Stimulated activated naive CD8-positive, alpha-beta T cell treated with anti-CD3 and anti-CD28 coated beads, Interleukin-15, amount 100 ng/mL, for 72 hours (primary cell): Measurements from ENCODE around the gene ALDOB.

Source experiments
- ATAC-seq: fragments of 150-1000 bp; cut with Tn5 transposase; 2 replicates; pipeline ENCODE4 v1.10.0; 2021; ENCODE audit warnings: mild to moderate bottlenecking, moderate library complexity
- DNase-seq, 2 donors: peaks; one replicate each; pipeline ENCODE4 v3.0.0; 2021 to 2022
- H3K27ac Mint-ChIP-seq, 2 donors: one replicate each; pipeline ENCODE4 v1.8.0; 2022; ENCODE audit warnings: mild to moderate bottlenecking in 2 of 2, mixed read lengths in 2 of 2, moderate library complexity in 2 of 2
- H3K27me3 Mint-ChIP-seq: one replicate; pipeline ENCODE4 v1.8.0; 2022; ENCODE audit warnings: mixed read lengths
- H3K4me1 Mint-ChIP-seq: one replicate; pipeline ENCODE4 v1.8.0; 2022; ENCODE audit warnings: mild to moderate bottlenecking, mixed read lengths
- H3K4me3 Mint-ChIP-seq, 2 donors: one replicate each; pipeline ENCODE4 v1.8.0; 2022; ENCODE audit warnings: mild to moderate bottlenecking in 2 of 2, mixed read lengths in 2 of 2, moderate library complexity in 1 of 2
- H3K9me3 Mint-ChIP-seq, 2 donors: one replicate each; pipeline ENCODE4 v1.8.0; 2022; ENCODE audit warnings: mixed read lengths in 2 of 2

ALDOB gene

GRCh38 chr9:101435601-101436079 lies at the start of gene ALDOB:
ALDOB (minus strand) TSS chr9:101435774; CDS start chr9:101430887, 4,887 bp downstream.
- Mint-ChIP-seq H3K4me1 (no peaks in the 10 kb centered on the region), H3K27me3 (peaks cover 38% of the 10 kb centered on the region), H3K27ac (no peak within 1 kb of the TSS), H3K4me3 (no peak within 1 kb of the TSS), H3K9me3 (no peaks in the 10 kb centered on the region)
- no peak for ATAC-seq
- no peak for DNase-seq

- ATAC-seq (no peak), DNase-seq (no peak)
- Mint-ChIP-seq H3K4me3 (no peak overlapping the region), H3K27ac (no peak overlapping the region), H3K4me1 (peaks cover 18% of the 10 kb centered on the region), H3K27me3 (peaks cover 86% of the 10 kb centered on the region), H3K9me3 (no peaks in the 10 kb centered on the region)
These were observed 48.5 kb upstream of the ALDOB start for GRCh38 chr9:101484046-101484445.

- Mint-ChIP-seq H3K4me3 (no peak overlapping the region), H3K4me1 (peaks cover 7% of the 10 kb centered on the region), H3K27ac (no peak overlapping the region), H3K9me3 (no peaks in the 10 kb centered on the region), H3K27me3 (peaks cover 73% of the 10 kb centered on the region)
- DNase-seq (no peak), ATAC-seq (no peak)
These were observed 45.7 kb upstream of the ALDOB start for GRCh38 chr9:101481261-101481660.

- Mint-ChIP-seq H3K27ac (no peak overlapping the region), H3K4me1 (no peaks in the 10 kb centered on the region), H3K27me3 (peaks cover 73% of the 10 kb centered on the region), H3K9me3 (no peaks in the 10 kb centered on the region), H3K4me3 (no peak overlapping the region)
- ATAC-seq (no peak), DNase-seq (no peak)
These were observed 44.8 kb upstream of the ALDOB start for GRCh38 chr9:101480386-101480785.

DNA sequence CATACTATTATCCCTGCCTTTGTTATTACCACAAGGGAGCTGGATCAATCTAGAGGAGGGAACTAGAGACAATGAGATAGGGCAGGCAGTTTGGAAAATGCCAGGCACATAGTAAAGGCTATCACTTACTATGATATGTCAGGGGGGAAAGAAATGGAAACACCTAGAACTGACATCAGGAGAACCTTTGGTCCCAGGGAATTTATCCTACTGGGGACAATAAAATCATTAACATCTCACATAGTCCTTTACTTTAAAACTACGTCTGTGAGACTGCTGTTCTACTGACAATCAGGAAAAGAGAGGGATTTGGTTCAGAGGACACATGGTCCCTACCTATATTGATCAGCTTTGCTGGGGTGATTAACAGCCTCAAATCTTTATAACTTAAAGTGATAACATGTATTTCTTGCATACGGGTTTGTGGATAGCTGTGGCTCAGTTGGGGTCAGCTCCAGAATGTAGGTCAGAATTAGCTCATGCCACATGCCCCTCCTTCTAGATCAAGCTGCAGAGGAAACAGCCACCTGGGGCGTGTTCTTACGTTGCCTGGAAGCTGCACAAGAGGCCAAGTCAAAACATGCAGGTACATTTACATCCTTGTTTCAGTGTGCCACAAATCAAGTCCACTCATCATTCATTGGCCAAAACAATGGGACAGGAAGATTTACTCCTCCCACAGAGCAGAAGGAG lies 43.9 kb upstream of the ALDOB start:
- DNase-seq (no peak), ATAC-seq (no peak)
- Mint-ChIP-seq H3K4me3 (no peak overlapping the region), H3K27ac (no peak overlapping the region), H3K4me1 (no peaks in the 10 kb centered on the region), H3K9me3 (no peaks in the 10 kb centered on the region), H3K27me3 (peaks cover 70% of the 10 kb centered on the region)

GRCh38 chr9:101478906-101479305 lies 43.3 kb upstream of the ALDOB start:
- DNase-seq = no peak
- H3K9me3 Mint-ChIP-seq = no peaks in the 10 kb centered on the region
- H3K4me3 Mint-ChIP-seq = no peak overlapping the region
- H3K27ac Mint-ChIP-seq = no peak overlapping the region
- H3K27me3 Mint-ChIP-seq = peaks cover 67% of the 10 kb centered on the region
- ATAC-seq = no peak
- H3K4me1 Mint-ChIP-seq = no peaks in the 10 kb centered on the region

DNA sequence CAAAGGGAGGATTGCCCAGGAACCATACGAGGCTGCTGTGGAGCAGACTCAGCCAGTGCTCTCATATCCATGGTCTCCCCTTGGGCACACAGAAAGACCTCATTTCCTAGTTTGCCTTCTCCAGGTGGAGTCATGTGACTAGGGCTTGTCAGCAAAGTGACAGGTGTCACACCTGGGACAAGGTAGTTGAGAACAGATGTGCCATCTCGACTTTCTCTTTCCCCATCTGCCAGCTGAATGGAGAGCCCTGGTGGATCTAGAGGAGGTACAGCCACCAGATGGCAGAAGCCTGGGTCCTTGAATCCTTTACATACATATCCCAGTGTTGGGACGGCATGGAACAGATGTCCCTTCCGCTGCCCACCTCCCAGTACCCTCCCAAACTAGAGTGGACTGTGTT lies 42.9 kb upstream of the ALDOB start:
- H3K27ac Mint-ChIP-seq = no peak overlapping the region
- H3K27me3 Mint-ChIP-seq = peaks cover 68% of the 10 kb centered on the region
- no peaks in the 10 kb centered on the region for H3K9me3 Mint-ChIP-seq
- ATAC-seq = no peak
- DNase-seq = no peak
- no peak overlapping the region for H3K4me3 Mint-ChIP-seq
- H3K4me1 Mint-ChIP-seq = no peaks in the 10 kb centered on the region

DNA sequence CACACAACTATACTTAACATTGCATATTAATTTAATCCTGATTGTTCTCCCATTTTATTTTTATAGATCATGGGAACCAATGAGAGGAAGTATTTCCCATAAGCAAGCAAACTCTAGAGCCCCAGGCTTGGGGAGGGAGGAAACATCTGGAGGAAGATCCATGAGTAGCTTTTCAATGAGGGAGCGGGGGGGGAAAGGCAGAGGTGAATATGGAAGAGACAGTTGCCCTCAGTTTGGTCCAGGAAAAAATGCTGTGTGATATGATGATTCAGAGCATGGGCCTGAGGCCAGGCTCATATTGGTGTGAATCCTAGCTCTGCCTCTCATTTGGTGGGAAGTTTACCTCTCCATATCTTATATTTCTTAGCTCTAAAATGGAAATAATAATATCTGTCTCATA lies 42.2 kb upstream of the ALDOB start:
- no peak overlapping the region for H3K4me3 Mint-ChIP-seq
- no peaks in the 10 kb centered on the region for H3K4me1 Mint-ChIP-seq
- no peaks in the 10 kb centered on the region for H3K9me3 Mint-ChIP-seq
- ATAC-seq = no peak
- DNase-seq = no peak
- H3K27me3 Mint-ChIP-seq = peaks cover 69% of the 10 kb centered on the region
- no peak overlapping the region for H3K27ac Mint-ChIP-seq

DNA sequence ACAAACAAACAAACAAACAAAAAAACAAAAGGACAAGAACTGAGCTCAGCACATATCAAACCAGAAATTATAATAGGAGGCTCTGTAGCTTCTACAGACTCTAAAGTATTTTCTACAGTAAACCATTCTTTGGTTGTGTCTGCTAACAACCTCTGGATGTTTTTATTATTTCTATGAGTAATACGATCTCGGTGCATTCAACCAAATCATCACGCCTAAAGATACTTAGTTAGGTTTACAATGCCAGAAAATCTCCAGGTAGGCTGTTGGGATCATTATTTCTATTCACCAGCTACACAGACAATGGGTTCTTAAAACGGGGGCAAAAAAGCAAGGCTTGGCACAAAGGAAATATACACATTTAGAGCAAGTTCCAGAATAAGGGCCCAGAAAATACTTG lies 41.6 kb upstream of the ALDOB start:
- Mint-ChIP-seq H3K4me3 (no peak overlapping the region), H3K4me1 (no peaks in the 10 kb centered on the region), H3K27me3 (peaks cover 69% of the 10 kb centered on the region), H3K27ac (peak overlapping the region in 1 of 2 donors; percentile 31), H3K9me3 (no peaks in the 10 kb centered on the region)
- ATAC-seq (no peak), DNase-seq (no peak)

DNA sequence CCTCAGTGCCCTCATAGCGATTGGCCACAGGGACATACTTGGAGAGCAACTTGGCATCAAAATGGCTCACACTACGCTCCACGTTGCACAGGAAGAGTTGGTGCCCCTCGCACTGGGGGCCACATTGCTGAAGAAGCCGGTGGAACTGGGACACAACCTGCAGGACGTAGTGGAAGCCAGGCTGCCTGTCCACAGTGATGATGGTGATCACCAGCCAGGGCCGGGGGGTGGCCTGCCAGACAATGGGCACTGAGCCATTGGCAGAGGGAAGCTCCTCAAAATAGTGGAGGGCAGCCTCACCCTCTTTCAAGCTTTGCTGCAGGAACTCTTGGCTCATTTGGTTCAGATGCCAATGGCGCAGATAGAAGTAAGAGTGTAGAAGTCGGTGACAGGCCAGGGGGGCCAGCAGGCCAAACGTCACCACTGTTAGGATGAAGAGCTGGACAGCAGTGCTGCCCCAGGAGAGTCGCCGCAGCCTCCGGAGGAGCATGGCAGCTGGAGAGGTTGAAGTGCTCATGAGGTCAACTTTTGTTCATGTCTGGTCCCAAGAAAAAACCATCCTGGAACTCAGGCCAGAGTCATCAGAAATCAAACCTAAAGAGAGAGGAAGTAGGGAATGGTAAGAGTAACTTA lies 41.1 kb upstream of the ALDOB start:
- Mint-ChIP-seq H3K4me1 (no peaks in the 10 kb centered on the region), H3K4me3 (no peak overlapping the region), H3K27me3 (peaks cover 69% of the 10 kb centered on the region), H3K27ac (no peak overlapping the region), H3K9me3 (no peaks in the 10 kb centered on the region)
- ATAC-seq (no peak), DNase-seq (no peak)

DNA sequence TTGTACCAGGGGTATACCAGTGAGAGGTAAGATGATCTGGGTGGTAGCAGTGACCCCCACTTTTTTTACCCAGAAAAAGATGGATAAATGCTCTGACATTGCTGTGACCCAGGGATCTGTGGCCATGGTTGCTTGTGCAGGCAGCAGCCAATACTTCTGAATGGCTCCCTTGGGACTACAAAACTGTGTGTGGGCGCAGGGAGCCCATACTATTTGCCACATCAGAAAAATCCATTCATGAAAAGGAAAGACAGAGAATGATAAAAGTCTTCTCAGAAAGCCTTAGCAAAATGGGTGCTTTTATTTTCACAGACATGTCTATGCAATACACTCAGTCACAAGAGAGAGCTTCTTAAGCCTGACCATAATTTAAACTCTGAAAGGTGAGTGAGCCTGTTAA lies 37.3 kb upstream of the ALDOB start:
- Mint-ChIP-seq H3K27ac (no peak overlapping the region), H3K4me3 (no peak overlapping the region), H3K27me3 (peaks cover 65% of the 10 kb centered on the region), H3K9me3 (no peaks in the 10 kb centered on the region), H3K4me1 (no peaks in the 10 kb centered on the region)
- no peak for ATAC-seq
- DNase-seq = no peak

DNA sequence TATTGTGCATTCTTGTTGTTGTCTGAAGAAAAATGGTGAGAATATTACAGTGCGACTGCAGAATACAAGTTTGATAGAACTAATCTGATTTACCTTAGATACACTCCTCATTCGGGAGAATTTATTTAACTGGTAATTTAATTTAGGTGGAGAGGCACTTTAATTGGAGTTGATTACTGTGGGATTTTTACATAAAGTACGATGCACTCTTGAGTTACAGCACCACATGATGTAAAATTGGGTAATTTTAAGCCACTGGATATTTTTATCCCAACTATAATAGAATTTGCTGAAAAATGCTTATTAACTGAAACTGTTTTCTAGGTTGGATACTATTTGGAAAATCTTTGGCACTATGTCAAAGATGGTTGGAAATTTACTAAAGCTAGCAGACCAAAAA lies 35.4 kb upstream of the ALDOB start:
- Mint-ChIP-seq H3K27ac (no peak overlapping the region), H3K4me3 (no peak overlapping the region), H3K27me3 (peaks cover 52% of the 10 kb centered on the region), H3K9me3 (no peaks in the 10 kb centered on the region), H3K4me1 (no peaks in the 10 kb centered on the region)
- ATAC-seq (no peak), DNase-seq (no peak)

DNA sequence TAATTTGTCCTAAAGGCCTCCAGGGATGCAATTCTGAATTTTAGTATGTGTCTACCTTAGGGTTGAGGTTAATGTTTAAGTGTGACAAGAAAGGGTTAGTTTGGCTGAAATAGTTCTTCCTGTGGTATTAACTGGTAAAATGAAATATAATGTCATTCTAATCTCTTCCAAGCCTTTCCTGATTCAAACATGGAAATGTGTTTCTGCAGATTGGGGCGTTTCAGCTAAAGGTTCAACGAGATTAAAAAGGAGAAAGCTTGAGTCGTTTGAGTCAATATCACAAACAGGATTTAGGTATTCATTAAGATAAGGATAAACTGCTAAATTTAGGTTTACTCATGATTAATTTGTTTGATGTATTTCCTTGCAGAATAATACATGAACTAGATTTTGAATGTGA lies 34.4 kb upstream of the ALDOB start:
- H3K4me3 Mint-ChIP-seq = no peak overlapping the region
- ATAC-seq (no peak), DNase-seq (no peak)
- H3K4me1 Mint-ChIP-seq = no peaks in the 10 kb centered on the region
- H3K9me3 Mint-ChIP-seq = no peaks in the 10 kb centered on the region
- H3K27me3 Mint-ChIP-seq = peaks cover 50% of the 10 kb centered on the region
- no peak overlapping the region for H3K27ac Mint-ChIP-seq

GRCh38 chr9:101469026-101469425 lies 33.5 kb upstream of the ALDOB start:
- peaks cover 56% of the 10 kb centered on the region for H3K27me3 Mint-ChIP-seq
- no peak for DNase-seq
- no peak overlapping the region for H3K27ac Mint-ChIP-seq
- no peaks in the 10 kb centered on the region for H3K9me3 Mint-ChIP-seq
- no peaks in the 10 kb centered on the region for H3K4me1 Mint-ChIP-seq
- H3K4me3 Mint-ChIP-seq = no peak overlapping the region
- no peak for ATAC-seq

GRCh38 chr9:101468116-101468515 lies 32.5 kb upstream of the ALDOB start:
- ATAC-seq (no peak), DNase-seq (no peak)
- Mint-ChIP-seq H3K9me3 (no peaks in the 10 kb centered on the region), H3K27ac (no peak overlapping the region), H3K4me3 (no peak overlapping the region), H3K4me1 (no peaks in the 10 kb centered on the region), H3K27me3 (peaks cover 49% of the 10 kb centered on the region)

DNA sequence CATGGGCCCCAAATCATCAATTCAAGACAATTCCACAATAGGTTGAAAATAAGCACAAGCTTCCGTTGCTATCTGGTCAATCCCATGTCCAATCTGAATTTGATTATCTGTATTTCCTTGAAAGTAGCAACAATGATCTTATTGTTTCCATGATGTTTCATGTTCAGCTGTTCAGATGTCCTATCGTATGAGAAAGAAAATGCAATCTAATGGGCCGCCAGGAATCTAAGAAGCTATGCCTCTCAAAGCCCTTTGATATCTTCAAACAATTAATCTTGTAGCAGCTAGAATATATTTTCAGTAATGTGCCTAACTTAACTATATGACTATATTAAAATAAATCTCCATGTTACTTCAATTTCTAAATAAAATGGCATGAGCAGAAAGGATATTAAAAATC lies 32.1 kb upstream of the ALDOB start:
- no peak overlapping the region for H3K27ac Mint-ChIP-seq
- H3K9me3 Mint-ChIP-seq = no peaks in the 10 kb centered on the region
- H3K4me3 Mint-ChIP-seq = no peak overlapping the region
- no peaks in the 10 kb centered on the region for H3K4me1 Mint-ChIP-seq
- DNase-seq = no peak
- H3K27me3 Mint-ChIP-seq = peaks cover 45% of the 10 kb centered on the region
- no peak for ATAC-seq

GRCh38 chr9:101466863-101467262 lies 31.3 kb upstream of the ALDOB start:
- peaks cover 36% of the 10 kb centered on the region for H3K27me3 Mint-ChIP-seq
- no peak for ATAC-seq

More at GRCh38 chr9:101466863-101467262, 31.3 kb upstream of the ALDOB start:
- Mint-ChIP-seq H3K4me1 (no peaks in the 10 kb centered on the region), H3K9me3 (no peaks in the 10 kb centered on the region), H3K27ac (no peak overlapping the region), H3K4me3 (no peak overlapping the region)
- DNase-seq = no peak
